ENCODE measurements around the gene ZNF276.

DNA sequence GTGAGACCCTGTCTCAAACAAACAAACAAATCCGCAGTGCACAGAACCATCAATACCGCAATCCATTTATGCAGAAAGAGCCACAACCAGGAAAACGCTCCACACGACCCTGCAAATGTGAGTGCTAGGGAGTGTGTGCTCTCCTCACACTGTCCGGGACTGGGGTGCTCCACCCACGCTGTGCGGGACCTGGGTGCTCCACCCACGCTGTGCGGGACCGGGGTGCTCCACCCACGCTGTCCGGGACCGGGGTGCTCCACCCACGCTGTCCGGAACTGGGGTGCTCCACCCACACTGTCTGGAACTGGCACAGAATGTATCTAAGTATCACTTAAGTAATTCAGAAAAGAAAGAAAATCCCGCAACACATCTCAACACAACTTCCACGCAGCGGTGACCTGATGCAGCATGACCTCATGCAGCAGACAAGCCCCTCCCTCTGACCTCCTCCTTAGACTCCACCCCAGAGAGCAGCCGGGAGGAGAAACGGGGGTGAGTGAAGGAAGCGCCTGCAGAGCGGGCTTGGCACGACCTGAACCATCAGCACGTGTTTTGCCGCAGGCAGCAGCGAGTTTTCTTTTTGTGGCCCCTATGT, 38.5 kb downstream of the ZNF276 start:
- TF ChIP-seq, protein P1, sequence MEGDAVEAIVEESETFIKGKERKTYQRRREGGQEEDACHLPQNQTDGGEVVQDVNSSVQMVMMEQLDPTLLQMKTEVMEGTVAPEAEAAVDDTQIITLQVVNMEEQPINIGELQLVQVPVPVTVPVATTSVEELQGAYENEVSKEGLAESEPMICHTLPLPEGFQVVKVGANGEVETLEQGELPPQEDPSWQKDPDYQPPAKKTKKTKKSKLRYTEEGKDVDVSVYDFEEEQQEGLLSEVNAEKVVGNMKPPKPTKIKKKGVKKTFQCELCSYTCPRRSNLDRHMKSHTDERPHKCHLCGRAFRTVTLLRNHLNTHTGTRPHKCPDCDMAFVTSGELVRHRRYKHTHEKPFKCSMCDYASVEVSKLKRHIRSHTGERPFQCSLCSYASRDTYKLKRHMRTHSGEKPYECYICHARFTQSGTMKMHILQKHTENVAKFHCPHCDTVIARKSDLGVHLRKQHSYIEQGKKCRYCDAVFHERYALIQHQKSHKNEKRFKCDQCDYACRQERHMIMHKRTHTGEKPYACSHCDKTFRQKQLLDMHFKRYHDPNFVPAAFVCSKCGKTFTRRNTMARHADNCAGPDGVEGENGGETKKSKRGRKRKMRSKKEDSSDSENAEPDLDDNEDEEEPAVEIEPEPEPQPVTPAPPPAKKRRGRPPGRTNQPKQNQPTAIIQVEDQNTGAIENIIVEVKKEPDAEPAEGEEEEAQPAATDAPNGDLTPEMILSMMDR (conservative IDR thresholded peaks at IDR 0.05), result no peak
- TF ChIP-seq EZH2 (IDR thresholded peaks at IDR 0.05; ENCODE audit: low read depth), result no peak
